Astrocyte (in vitro differentiated cells and primary cell): ENCODE data around the gene DCHS1. TPM values are rescaled to one million over a fixed set of nuclear protein-coding genes. Genes with fewer than 3 reads are reported as not detected.

ENCODE experiments used
- DNase-seq: peaks from one replicate; pipeline ENCODE4 v3.0.0-alpha.2; 2010; ENCODE audit warnings: low read depth
- FAIRE-seq: peaks from 2 replicates; lab custom pipeline; 2011; peaks lifted over from hg19 to GRCh38; lab: Jason Lieb, UNC
- H2AFZ ChIP-seq: 2 replicates; pipeline ENCODE4 v1.6.0; 2012; ENCODE audit warnings: low read depth, low read length, inconsistent platforms
- H3K27ac ChIP-seq: 2 replicates; pipeline ENCODE4 v1.5.1; 2011; ENCODE audit warnings: low read depth, low read length, inconsistent platforms
- H3K27me3 ChIP-seq: 2 replicates; pipeline ENCODE4 v1.6.0; 2011; ENCODE audit warnings: low read length, inconsistent platforms; ENCODE audit not compliant: insufficient read depth
- H3K36me3 ChIP-seq: 2 replicates; pipeline ENCODE4 v1.5.1; 2011; ENCODE audit warnings: low read length, inconsistent platforms; ENCODE audit not compliant: insufficient read depth
- H3K4me1 ChIP-seq: 2 replicates; pipeline ENCODE4 v1.5.1; 2011; ENCODE audit warnings: low read length, inconsistent platforms; ENCODE audit not compliant: insufficient read depth
- H3K4me2 ChIP-seq: 2 replicates; pipeline ENCODE4 v1.6.0; 2012; ENCODE audit warnings: low read length, inconsistent platforms
- H3K4me3 ChIP-seq: 2 replicates; pipeline ENCODE4 v1.5.1; 2011; ENCODE audit warnings: low read depth, mild to moderate bottlenecking, low read length, inconsistent platforms; ENCODE audit not compliant: insufficient read depth
- H3K79me2 ChIP-seq: 2 replicates; pipeline ENCODE4 v1.6.0; 2012; ENCODE audit warnings: mild to moderate bottlenecking, low read length, inconsistent platforms; ENCODE audit not compliant: insufficient read depth
- H3K9ac ChIP-seq: 2 replicates; pipeline ENCODE4 v1.6.0; 2012; ENCODE audit warnings: mild to moderate bottlenecking, low read length, inconsistent platforms
- H3K9me3 ChIP-seq: 2 replicates; pipeline ENCODE4 v1.5.1; 2012; ENCODE audit warnings: low read depth, mild to moderate bottlenecking, low read length, inconsistent platforms; ENCODE audit not compliant: insufficient read depth
- H4K20me1 ChIP-seq: 2 replicates; pipeline ENCODE4 v1.6.0; 2012; ENCODE audit warnings: low read length, inconsistent platforms; ENCODE audit not compliant: insufficient read depth
- H3K27ac Mint-ChIP-seq: one replicate; pipeline ENCODE4 v1.8.0; 2021; ENCODE audit warnings: mild to moderate bottlenecking, mixed read lengths; ENCODE audit not compliant: unreplicated experiment
- H3K27me3 Mint-ChIP-seq: one replicate; pipeline ENCODE4 v1.8.0; 2021; ENCODE audit warnings: low read depth, mixed read lengths; ENCODE audit not compliant: unreplicated experiment
- H3K36me3 Mint-ChIP-seq: one replicate; pipeline ENCODE4 v1.8.0; 2021; ENCODE audit warnings: low read depth, mixed read lengths; ENCODE audit not compliant: unreplicated experiment
- H3K4me1 Mint-ChIP-seq: one replicate; pipeline ENCODE4 v1.8.0; 2021; ENCODE audit warnings: low read depth, mixed read lengths; ENCODE audit not compliant: unreplicated experiment
- H3K4me3 Mint-ChIP-seq: one replicate; pipeline ENCODE4 v1.8.0; 2021; ENCODE audit warnings: mild to moderate bottlenecking, moderate library complexity, mixed read lengths; ENCODE audit not compliant: unreplicated experiment
- H3K9me3 Mint-ChIP-seq: one replicate; pipeline ENCODE4 v1.8.0; 2021; ENCODE audit warnings: mild to moderate bottlenecking, mixed read lengths; ENCODE audit not compliant: unreplicated experiment
- EZH2 ChIP-seq: IDR thresholded peaks from 2 replicates; pipeline ENCODE4 v1.6.1; 2012; ENCODE audit warnings: mild to moderate bottlenecking, low read length, inconsistent platforms; ENCODE audit not compliant: insufficient read depth
- total RNA-seq: library from RNA; stranded (reverse); gene quantifications from 2 replicates; pipeline ENCODE4 v1.2.1, GENCODE V29; 2021
- TF ChIP-seq, protein P1 (sequence below): IDR thresholded peaks from 2 replicates; pipeline ENCODE4 v1.5.1; 2011; ENCODE audit warnings: low read depth, mild to moderate bottlenecking, inconsistent platforms, low read length, moderate library complexity; ENCODE audit not compliant: insufficient read depth

The DCHS1 gene
- total RNA-seq, 1 donor from 2014 or later, result 8.4 TPM

DNA sequence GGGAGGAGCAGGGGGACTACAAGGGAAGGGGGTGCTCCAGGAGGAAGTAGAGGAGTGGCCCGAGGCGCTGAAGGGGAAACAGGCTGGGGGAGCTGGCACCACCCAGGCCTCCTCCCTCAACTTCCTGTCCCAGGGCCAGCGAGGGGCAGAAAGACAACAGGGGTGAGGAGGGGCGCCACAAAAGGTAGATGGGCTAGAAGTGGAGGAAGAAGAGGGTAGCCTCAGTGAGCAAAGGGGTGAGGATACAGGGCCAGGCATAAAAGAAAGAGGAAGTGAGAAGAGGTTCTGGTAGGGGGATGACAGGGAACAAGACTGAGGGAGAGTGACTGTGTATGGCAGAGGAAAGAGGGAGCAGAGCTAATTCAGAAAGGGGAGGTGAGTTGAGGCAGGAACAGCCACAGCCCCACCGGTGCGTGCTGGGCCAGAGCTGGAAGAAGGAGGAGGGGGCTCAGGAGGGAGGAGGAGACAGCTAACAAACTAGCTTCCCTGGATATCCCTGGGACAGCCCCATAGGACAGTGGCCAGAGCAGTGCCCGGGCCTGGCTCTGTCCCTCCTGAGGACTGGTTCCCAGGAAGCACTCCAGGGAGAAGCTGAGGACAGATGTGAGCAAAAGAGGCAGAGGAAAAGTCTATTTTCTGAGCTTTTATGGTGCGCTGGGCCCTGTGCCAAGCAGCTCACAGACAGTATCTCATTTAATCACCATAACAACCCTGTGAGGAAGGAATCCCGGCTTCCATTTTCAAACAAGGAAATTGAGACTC, 8.5 kb downstream of the DCHS1 start:
- Histone ChIP-seq H3K4me2 (peak overlapping the region; percentile 73), H3K79me2 (no peaks in the 10 kb centered on the region), H3K27ac (no peak overlapping the region), H3K4me3 (no peak overlapping the region), H4K20me1 (peaks cover 17% of the 10 kb centered on the region), H3K27me3 (peaks cover 26% of the 10 kb centered on the region), H2AFZ (no peak overlapping the region), H3K9ac (no peak overlapping the region), H3K9me3 (no peaks in the 10 kb centered on the region), H3K36me3 (no peaks in the 10 kb centered on the region), H3K4me1 (peaks cover 22% of the 10 kb centered on the region)
- no peak for DNase-seq
- peaks cover 2% of the 10 kb centered on the region for H3K9me3 Mint-ChIP-seq
- no peak overlapping the region for H3K27ac Mint-ChIP-seq
- no peak for FAIRE-seq
- H3K36me3 Mint-ChIP-seq, result no peaks in the 10 kb centered on the region
- TF ChIP-seq EZH2, result no peak
- TF ChIP-seq, protein P1, sequence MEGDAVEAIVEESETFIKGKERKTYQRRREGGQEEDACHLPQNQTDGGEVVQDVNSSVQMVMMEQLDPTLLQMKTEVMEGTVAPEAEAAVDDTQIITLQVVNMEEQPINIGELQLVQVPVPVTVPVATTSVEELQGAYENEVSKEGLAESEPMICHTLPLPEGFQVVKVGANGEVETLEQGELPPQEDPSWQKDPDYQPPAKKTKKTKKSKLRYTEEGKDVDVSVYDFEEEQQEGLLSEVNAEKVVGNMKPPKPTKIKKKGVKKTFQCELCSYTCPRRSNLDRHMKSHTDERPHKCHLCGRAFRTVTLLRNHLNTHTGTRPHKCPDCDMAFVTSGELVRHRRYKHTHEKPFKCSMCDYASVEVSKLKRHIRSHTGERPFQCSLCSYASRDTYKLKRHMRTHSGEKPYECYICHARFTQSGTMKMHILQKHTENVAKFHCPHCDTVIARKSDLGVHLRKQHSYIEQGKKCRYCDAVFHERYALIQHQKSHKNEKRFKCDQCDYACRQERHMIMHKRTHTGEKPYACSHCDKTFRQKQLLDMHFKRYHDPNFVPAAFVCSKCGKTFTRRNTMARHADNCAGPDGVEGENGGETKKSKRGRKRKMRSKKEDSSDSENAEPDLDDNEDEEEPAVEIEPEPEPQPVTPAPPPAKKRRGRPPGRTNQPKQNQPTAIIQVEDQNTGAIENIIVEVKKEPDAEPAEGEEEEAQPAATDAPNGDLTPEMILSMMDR, result no peak
- no peaks in the 10 kb centered on the region for H3K4me1 Mint-ChIP-seq
- no peak overlapping the region for H3K4me3 Mint-ChIP-seq
- peaks cover 7% of the 10 kb centered on the region for H3K27me3 Mint-ChIP-seq

DNA sequence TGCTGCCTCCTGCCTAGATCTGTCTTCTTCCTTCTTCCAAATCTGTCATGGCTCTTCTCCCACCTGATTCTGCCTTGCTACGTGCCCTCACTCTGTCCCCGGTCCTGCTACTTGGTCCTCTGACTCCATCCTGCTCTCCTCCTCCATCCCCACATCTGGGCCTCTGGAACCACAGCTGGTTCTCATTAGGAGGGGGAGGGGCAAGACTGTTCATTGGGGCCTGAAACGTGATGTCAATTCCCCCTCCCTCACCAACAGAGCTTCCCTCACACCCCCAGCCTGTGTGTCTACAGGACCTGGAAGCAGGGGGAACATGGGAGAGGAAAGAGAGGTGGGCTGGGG, 9.1 kb downstream of the DCHS1 start:
- DNase-seq (no peak), FAIRE-seq (no peak)
- no peak overlapping the region for H3K9ac ChIP-seq
- H3K36me3 ChIP-seq, result no peaks in the 10 kb centered on the region
- H3K79me2 ChIP-seq, result no peaks in the 10 kb centered on the region
- Mint-ChIP-seq H3K4me1 (no peaks in the 10 kb centered on the region), H3K27ac (no peak overlapping the region), H3K27me3 (peaks cover 7% of the 10 kb centered on the region), H3K36me3 (no peaks in the 10 kb centered on the region), H3K4me3 (no peak overlapping the region), H3K9me3 (peaks cover 2% of the 10 kb centered on the region)
- peak overlapping the region; percentile 26 for H2AFZ ChIP-seq
- H3K4me3 ChIP-seq, result peak overlapping the region; percentile 28
- H4K20me1 ChIP-seq, result peaks cover 19% of the 10 kb centered on the region
- H3K9me3 ChIP-seq, result no peaks in the 10 kb centered on the region
- H3K27ac ChIP-seq, result no peak overlapping the region
- peaks cover 22% of the 10 kb centered on the region for H3K4me1 ChIP-seq
- H3K4me2 ChIP-seq, result peak overlapping the region; percentile 73
- TF ChIP-seq, protein P1, result no peak
- no peak for TF ChIP-seq EZH2
- peaks cover 21% of the 10 kb centered on the region for H3K27me3 ChIP-seq

DNA sequence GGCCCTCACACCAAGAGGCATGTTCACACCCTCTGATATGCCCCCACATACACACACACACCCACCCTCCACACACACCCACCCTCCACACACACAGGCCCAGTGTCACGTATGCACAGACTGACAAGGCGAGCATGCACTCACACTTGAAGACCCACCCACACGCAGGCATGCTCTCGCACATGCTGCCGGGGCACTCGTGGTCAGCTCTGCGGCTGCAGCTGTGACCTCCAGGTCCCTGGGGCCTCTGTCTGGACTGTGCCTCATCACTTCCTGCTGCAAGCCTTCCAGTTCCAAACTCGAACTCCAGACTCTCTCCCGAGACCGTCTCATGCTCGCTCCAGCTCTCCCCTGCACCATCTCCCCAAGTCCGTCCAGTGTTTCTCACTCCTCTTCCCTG, 9.5 kb downstream of the DCHS1 start:
- H3K27me3 Mint-ChIP-seq, result peaks cover 7% of the 10 kb centered on the region
- Histone ChIP-seq H3K27ac (no peak overlapping the region), H3K9ac (no peak overlapping the region), H2AFZ (peak overlapping the region; percentile 26), H4K20me1 (peaks cover 14% of the 10 kb centered on the region), H3K9me3 (no peaks in the 10 kb centered on the region), H3K27me3 (peaks cover 18% of the 10 kb centered on the region), H3K36me3 (no peaks in the 10 kb centered on the region), H3K4me2 (peak overlapping the region; percentile 73), H3K79me2 (no peaks in the 10 kb centered on the region), H3K4me3 (peak overlapping the region; percentile 28), H3K4me1 (peaks cover 21% of the 10 kb centered on the region)
- FAIRE-seq (no peak), DNase-seq (peak; percentile 52)
- TF ChIP-seq, protein P1, result no peak
- no peak for TF ChIP-seq EZH2
- no peak overlapping the region for H3K4me3 Mint-ChIP-seq
- no peaks in the 10 kb centered on the region for H3K36me3 Mint-ChIP-seq
- H3K27ac Mint-ChIP-seq, result no peak overlapping the region
- no peaks in the 10 kb centered on the region for H3K4me1 Mint-ChIP-seq
- H3K9me3 Mint-ChIP-seq, result peaks cover 2% of the 10 kb centered on the region
